Thoracic aorta (tissue), 2 donors: Measurements from ENCODE around the gene ARSA. TPM values are rescaled to one million over a fixed set of nuclear protein-coding genes. Genes with fewer than 3 reads are reported as not detected.
"Not testable (repeated sequence)": the region's sequence is repeated elsewhere in the genome, so short reads cannot be mapped to it uniquely, and the experiment has no call there.

Experiments
- ATAC-seq: fragments of 150-250 bp; one replicate; pipeline ENCODE4 v1.8.0; 2017; ENCODE audit warnings: low read depth; ENCODE audit not compliant: insufficient number of reproducible peaks, low FRiP score
- DNase-seq: peaks from one replicate; pipeline ENCODE4 v3.0.0-alpha.2; 2020; ENCODE audit warnings: low spot score
- H3K27ac ChIP-seq, 2 donors: fragments of 200-600 bp; sonication (generic); 1 replicate in 1 of 2; 2 replicates in 1 of 2; pipeline ENCODE4 v1.5.1; 2016; ENCODE audit warnings: mild to moderate bottlenecking in 2 of 2, moderate library complexity in 2 of 2
- H3K27me3 ChIP-seq: fragments of 200-600 bp; sonication (generic); replicated peaks from 2 replicates; pipeline ENCODE4 v1.6.0; 2016; ENCODE audit warnings: mild to moderate bottlenecking; ENCODE audit not compliant: insufficient read depth
- H3K36me3 ChIP-seq: fragments of 200-600 bp; sonication (generic); one replicate; pipeline ENCODE4 v1.5.1; 2016
- H3K4me1 ChIP-seq, 2 donors: fragments of 200-600 bp; sonication (generic); 1 replicate in 1 of 2; 2 replicates in 1 of 2; pipeline versions ENCODE4 v1.5.1 to v1.6.0; 2016; ENCODE audit warnings: low read depth in 2 of 2, mild to moderate bottlenecking in 1 of 2; ENCODE audit not compliant: control insufficient read depth in 1 of 2
- H3K4me3 ChIP-seq: fragments of 200-600 bp; sonication (generic); 2 replicates; pipeline ENCODE4 v1.5.1; 2016; ENCODE audit warnings: mild to moderate bottlenecking
- H3K9me3 ChIP-seq: fragments of 200-600 bp; sonication (generic); 2 replicates; pipeline ENCODE4 v1.5.1; 2016
- total RNA-seq, 2 donors: library from RNA; depleted of rRNA; stranded (reverse); fragments of >200 nt; gene quantifications; one replicate each; pipeline versions ENCODE4 v1.1.0 to v1.2.3, GENCODE V29; 2016
- TF ChIP-seq, protein P1 (sequence below): fragments of 200-600 bp; sonication (generic); IDR thresholded peaks from one replicate; pipeline ENCODE4 v1.5.1; 2019; ENCODE audit warnings: antibody characterized with exemption

ARSA gene
- total RNA-seq, 2 donors from 2014 or later, result 38.4 to 75.4 TPM

DNA sequence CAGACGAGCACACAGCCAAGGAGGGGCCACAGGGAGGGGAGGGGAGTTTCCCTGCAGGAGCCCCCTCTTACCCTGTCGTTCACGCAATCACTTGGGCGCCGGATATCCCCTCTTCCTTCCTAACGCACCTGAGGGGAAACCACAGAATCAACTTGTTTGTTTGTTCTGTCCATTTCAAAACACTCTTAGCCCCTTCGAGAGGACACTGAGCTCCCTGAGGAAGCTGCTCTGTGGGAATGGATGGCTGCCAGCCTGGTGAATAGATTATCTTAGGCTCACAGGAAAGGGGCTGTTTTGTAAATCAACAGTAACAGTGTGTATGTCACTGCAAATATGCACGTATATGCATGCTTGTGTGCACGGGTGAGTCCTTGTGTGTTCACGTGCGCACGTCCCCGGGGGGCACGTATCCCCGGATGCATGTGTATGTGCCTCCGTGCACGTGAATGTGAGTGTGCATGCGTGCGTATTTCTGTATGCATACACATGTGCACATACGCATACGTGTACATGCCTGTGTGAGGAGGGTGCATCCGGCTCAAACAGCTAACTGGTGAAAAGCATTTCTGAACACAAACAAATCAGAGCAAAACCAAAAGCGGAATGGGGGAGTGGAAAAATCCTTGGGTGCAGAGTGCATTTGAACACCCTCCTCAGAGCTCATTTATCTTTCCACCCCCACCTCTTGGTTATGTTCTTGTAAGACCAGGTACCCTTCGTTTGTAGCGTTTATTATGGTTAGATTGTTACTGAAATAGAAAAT is 7.2 kb downstream of the ARSA start:
- Histone ChIP-seq H3K36me3 (no peaks in the 10 kb centered on the region), H3K9me3 (no peaks in the 10 kb centered on the region), H3K4me1 (peaks cover 6 to 19% of the 10 kb centered on the region in 2 donors), H3K27ac (no peak overlapping the region), H3K27me3 (no peaks in the 10 kb centered on the region), H3K4me3 (peak overlapping the region; percentile 54)
- TF ChIP-seq, protein P1, sequence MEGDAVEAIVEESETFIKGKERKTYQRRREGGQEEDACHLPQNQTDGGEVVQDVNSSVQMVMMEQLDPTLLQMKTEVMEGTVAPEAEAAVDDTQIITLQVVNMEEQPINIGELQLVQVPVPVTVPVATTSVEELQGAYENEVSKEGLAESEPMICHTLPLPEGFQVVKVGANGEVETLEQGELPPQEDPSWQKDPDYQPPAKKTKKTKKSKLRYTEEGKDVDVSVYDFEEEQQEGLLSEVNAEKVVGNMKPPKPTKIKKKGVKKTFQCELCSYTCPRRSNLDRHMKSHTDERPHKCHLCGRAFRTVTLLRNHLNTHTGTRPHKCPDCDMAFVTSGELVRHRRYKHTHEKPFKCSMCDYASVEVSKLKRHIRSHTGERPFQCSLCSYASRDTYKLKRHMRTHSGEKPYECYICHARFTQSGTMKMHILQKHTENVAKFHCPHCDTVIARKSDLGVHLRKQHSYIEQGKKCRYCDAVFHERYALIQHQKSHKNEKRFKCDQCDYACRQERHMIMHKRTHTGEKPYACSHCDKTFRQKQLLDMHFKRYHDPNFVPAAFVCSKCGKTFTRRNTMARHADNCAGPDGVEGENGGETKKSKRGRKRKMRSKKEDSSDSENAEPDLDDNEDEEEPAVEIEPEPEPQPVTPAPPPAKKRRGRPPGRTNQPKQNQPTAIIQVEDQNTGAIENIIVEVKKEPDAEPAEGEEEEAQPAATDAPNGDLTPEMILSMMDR, result no peak
- DNase-seq, result no peak
- peak; percentile 30 for ATAC-seq

DNA sequence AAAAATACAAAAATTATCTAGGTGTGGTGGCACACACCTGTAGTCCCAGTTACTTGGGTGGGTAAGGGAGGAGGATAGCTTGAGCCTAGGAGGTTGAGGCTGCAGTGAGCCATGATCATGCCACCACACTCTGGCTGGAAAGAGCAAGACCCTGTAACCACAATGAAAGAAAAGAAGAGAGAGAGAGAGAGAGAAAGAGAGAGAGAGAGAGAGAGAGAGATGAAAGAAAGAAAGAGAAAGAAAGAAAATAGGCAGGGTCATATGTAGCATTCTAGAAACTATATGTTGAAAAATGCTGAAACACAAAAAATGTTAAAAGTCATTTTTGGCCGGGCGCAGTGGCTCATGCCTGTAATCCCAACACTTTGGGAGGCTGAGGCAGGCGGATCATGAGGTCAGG is 13.7 kb downstream of the ARSA start:
- H3K27me3 ChIP-seq, result not testable (repeated sequence)

DNA sequence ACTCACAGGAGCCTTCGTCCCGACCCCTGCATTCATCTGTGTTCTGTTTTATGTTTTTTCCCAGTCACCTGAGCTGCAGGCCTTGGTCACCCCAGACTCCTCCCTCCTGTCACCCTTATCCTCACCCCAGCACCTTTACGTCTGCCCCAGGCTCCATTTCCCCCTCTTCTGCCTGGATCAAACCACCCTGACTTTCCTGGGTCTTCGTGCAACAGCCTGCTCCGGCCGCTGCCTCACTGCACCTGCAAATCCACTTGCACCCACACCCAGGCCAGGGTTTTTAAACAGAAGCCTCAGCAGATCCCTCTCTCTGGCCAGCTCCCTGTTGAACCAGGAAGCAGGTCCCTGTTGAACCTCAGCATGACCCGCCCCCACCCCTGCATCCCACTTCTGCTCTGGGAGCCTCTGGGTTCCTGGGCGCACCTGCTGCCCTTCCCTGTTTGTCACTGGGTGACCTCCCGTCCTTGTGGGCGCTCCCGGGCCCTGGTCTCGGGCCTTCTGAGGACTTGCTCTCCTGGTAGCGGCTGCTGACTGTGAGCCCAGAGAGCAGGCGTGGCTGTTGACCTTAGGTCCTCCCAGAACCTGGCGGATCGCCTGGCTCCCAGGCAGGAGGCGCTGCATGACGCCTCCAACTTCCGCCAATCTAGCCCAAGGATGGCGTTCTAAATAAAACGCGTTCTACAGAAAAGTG is 14.5 kb downstream of the ARSA start:
- H3K27me3 ChIP-seq, result peaks cover 4% of the 10 kb centered on the region
- ATAC-seq, result no peak

More for the DNA sequence above, 13.7 kb downstream of the ARSA start:
- not testable (repeated sequence) for H3K27ac ChIP-seq, H3K4me3 ChIP-seq, H3K36me3 ChIP-seq, H3K4me1 ChIP-seq, H3K9me3 ChIP-seq, DNase-seq, ATAC-seq

DNA sequence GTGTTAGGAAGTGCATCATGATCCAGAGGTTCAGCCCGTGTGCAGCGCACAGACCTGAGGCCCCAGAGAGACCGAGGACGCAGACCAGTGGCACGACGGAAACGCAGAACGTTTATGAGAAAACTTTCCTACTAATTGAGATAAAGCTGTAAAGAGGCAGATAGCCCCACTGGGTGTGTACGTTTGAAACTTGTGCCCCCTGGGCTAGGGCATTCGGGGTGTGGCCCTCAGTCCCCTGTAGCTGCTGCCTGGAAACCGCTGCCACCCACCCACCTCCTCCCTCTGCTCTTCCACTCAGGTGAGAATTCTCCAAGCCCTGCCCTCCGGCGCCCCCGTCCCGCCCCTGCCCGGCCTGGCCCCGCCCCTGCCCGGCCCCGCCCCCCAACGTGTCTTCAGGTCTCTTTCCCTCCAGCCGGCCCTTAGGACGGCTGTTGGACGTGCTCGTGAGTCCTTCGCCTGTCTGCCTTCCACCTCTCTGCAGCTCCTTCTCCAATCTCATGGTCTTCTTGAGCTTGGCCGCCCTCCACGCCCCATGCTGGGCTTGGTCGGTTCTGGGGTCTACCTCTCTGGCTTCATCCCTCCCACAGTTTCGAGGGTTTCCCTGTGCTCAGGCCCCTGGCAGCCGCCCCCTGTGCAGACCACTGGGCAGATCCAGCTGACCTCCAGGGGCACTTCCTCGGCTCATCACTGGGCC is 15.3 kb downstream of the ARSA start:
- Histone ChIP-seq H3K27ac (no peak overlapping the region), H3K36me3 (no peaks in the 10 kb centered on the region), H3K9me3 (no peaks in the 10 kb centered on the region), H3K4me1 (no peaks in the 10 kb centered on the region), H3K27me3 (peaks cover 4% of the 10 kb centered on the region), H3K4me3 (no peak overlapping the region)
- DNase-seq (no peak), ATAC-seq (no peak)
- TF ChIP-seq, protein P1, result no peak

More for the DNA sequence above, 14.5 kb downstream of the ARSA start:
- Histone ChIP-seq H3K4me3 (no peak overlapping the region), H3K9me3 (no peaks in the 10 kb centered on the region), H3K27ac (no peak overlapping the region), H3K36me3 (no peaks in the 10 kb centered on the region), H3K4me1 (no peaks in the 10 kb centered on the region)
- DNase-seq, result no peak
- TF ChIP-seq, protein P1, result no peak

DNA sequence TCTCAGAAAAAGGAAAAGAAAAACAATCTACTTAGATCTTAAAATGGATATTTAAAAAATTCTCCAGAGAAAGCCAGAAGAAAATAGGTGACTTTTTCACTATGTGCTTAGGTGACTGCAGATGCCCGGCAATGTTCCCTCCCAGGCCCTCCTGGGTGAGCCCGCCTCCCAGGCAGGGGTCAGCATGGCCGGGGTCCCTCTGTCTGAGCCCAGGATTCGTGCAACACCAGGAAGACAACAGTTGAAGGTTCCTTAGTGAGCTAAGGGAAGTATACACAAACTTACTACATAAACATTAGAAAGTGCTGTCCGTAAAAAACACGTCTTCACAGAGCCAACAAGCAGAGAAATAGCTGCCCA is 15.8 kb downstream of the ARSA start:
- TF ChIP-seq, protein P1, result no peak
- Histone ChIP-seq H3K9me3 (no peaks in the 10 kb centered on the region), H3K27me3 (peaks cover 4% of the 10 kb centered on the region), H3K4me3 (no peak overlapping the region), H3K27ac (no peak overlapping the region), H3K36me3 (no peaks in the 10 kb centered on the region), H3K4me1 (no peaks in the 10 kb centered on the region)
- no peak for ATAC-seq
- DNase-seq, result no peak
